Spleen (tissue), 11 donors: ENCODE data around the gene LMF1. TPM values are rescaled to one million over a fixed set of nuclear protein-coding genes. Genes with fewer than 3 reads are reported as not detected.

Experiments used
- DNase-seq: peaks from one replicate; pipeline ENCODE4 v3.0.0-alpha.2; 2020
- H3K27ac ChIP-seq, 8 donors: fragments of 200-600 bp; sonication (generic) in 7 of 8; 1 replicate in 4 of 8; 2 replicates in 4 of 8; pipeline versions ENCODE4 v1.5.0 to v1.8.0; 2016 to 2021; ENCODE audit warnings: inconsistent platforms in 4 of 8, mild to moderate bottlenecking in 4 of 8, moderate library complexity in 1 of 8
- H3K27me3 ChIP-seq, 7 donors: fragments of 200-600 bp; sonication (generic) in 6 of 7; replicated peaks in 1 of 7; 1 replicate in 4 of 7; 2 replicates in 3 of 7; pipeline versions ENCODE4 v1.5.0 to v1.8.0; 2016 to 2021; ENCODE audit warnings: inconsistent platforms in 3 of 7, mild to moderate bottlenecking in 1 of 7
- H3K36me3 ChIP-seq, 6 donors: fragments of 200-600 bp; sonication (generic) in 5 of 6; 1 replicate in 4 of 6; 2 replicates in 2 of 6; pipeline versions ENCODE4 v1.5.0 to v1.8.0; 2016 to 2021; ENCODE audit warnings: inconsistent platforms in 2 of 6
- H3K4me1 ChIP-seq, 6 donors: fragments of 200-600 bp; sonication (generic) in 5 of 6; 1 replicate in 3 of 6; 2 replicates in 3 of 6; pipeline versions ENCODE4 v1.5.0 to v1.8.0; 2016 to 2021; ENCODE audit warnings: inconsistent platforms in 3 of 6
- H3K4me3 ChIP-seq, 8 donors: fragments of 200-600 bp; sonication (generic) in 7 of 8; 1 replicate in 4 of 8; 2 replicates in 4 of 8; pipeline versions ENCODE4 v1.5.0 to v1.8.0; 2016 to 2021; ENCODE audit warnings: inconsistent platforms in 4 of 8, mild to moderate bottlenecking in 4 of 8, moderate library complexity in 2 of 8
- H3K9me3 ChIP-seq, 8 donors: fragments of 200-600 bp; sonication (generic) in 7 of 8; 1 replicate in 4 of 8; 2 replicates in 4 of 8; pipeline versions ENCODE4 v1.5.0 to v1.8.0; 2016 to 2021; ENCODE audit warnings: inconsistent platforms in 4 of 8
- POLR2A ChIP-seq, 3 donors: fragments of 450-650 bp; IDR thresholded peaks; one replicate each; pipeline ENCODE4 v1.5.1; 2017; ENCODE audit warnings: antibody characterized with exemption in 3 of 3, mild to moderate bottlenecking in 1 of 3
- POLR2AphosphoS5 ChIP-seq, 3 donors: sonication (generic); formaldehyde crosslinking; IDR thresholded peaks; one replicate each; pipeline ENCODE4 v1.5.1; 2017; ENCODE audit warnings: antibody characterized with exemption in 3 of 3
- WGBS, 5 donors: extraction: QIAGEN DNeasy Blood & Tissue Kit in 3 of 5; methylation state at CpG; one replicate each; pipeline versions ENCODE4 v1.1.5 to v1.1.7; 2013 to 2018; 5-methylcytosine and 5-hydroxymethylcytosine counted together
- intact Hi-C: fragments of 100-400 bp; cut with DNase I; formaldehyde crosslinking; loops from one replicate; pipeline ENCODE4 v1.15.0; 2023; ENCODE audit warnings: low total_unique reads
- polyA plus RNA-seq, 3 donors: library from polyadenylated mRNA; stranded (reverse); fragments of 200-250 nt; gene quantifications; one replicate each; pipeline ENCODE4 v1.2.1, GENCODE V29; 2013
- total RNA-seq, 7 donors: library from RNA; depleted of rRNA in 3 of 7; stranded (reverse); fragments of >200 nt in 3 of 7; fragmentation: NEBNext Ultra II Directional in 4 of 7; extraction: Animal tissue kit (Norgen Biotek cat#: 25700) in 4 of 7; gene quantifications; one replicate each; pipeline versions ENCODE4 v1.1.0 to v1.2.1, GENCODE V29; 2016 to 2021
- TF ChIP-seq, protein P1 (sequence below), 11 experiments: fragments of 200-600 bp in 7 of 11; fragments of 450-650 bp in 4 of 11; sonication (generic) in 4 of 11; IDR thresholded peaks in 8 of 11; conservative IDR thresholded peaks in 3 of 11; 1 replicate in 7 of 11; 2 replicates in 4 of 11; pipeline versions ENCODE4 v1.4.0 to v1.8.0; 2016 to 2021; ENCODE audit warnings: antibody characterized with exemption in 11 of 11, inconsistent platforms in 4 of 11, mild to moderate bottlenecking in 1 of 11
- donor health status: healthy with polysubstance abuse.
- donor health status: DM: no; HTN: no; CAD: no; lungs with moderate emphysema.
- donor health status: DM: no; HTN: no; CAD: no.
- donor health status: Bipolar disorder and iron deficiency.
- donor health status: healthy.
- donor health status: DM: no; HTN: no; CAD: no.
- donor health status: DM: yes; HTN: yes; CAD: no.

LMF1 gene
- total and polyA plus RNA-seq, 10 donors: 10.4 to 57.6 (median 32.5) TPM

DNA sequence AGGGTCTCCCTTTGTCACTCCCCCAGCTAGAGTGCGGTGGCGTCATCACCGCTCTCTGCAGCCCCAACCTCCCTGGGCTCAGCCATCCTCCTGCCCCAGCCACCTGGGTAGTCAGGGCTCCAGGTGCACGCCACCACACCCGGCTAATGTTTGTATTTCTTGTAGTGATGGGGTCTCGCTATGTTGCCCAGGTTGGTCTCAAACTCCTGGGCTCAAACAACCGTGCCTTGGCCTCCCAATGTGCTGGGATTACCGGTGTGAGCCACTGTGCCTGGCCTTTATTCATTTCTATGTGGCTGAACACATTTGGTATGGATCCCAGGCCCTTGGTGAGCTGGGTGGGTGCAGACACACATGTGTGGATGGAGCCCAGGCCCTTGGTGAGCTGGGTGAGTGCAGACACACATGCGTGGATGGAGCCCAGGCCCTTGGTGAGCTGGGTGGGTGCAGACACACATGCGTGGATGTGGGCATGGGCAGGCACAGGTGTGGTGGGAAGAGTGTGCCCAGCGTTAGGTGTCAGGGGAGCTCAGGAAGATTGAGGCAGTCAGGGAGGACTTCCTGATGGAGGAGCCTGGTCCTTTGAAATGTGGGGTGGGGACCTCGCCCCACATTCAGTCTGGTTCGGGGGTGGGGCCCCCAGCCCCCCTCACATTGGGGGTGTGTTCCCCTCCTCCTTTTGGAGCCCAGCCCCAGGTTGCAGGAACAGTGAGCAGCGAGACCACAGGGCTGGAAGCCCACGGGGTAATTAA is 47.8 kb upstream of the LMF1 start:
- H3K27me3 ChIP-seq: peaks cover 0 to 52% (median 29%) of the 10 kb centered on the region in 7 donors
- H3K4me3 ChIP-seq: no peak overlapping the region
- H3K27ac ChIP-seq: peak overlapping the region in 1 of 8 donors; percentile 13
- no peaks in the 10 kb centered on the region for H3K9me3 ChIP-seq
- no peak for DNase-seq
- no peaks in the 10 kb centered on the region for H3K36me3 ChIP-seq
- TF ChIP-seq, protein P1, sequence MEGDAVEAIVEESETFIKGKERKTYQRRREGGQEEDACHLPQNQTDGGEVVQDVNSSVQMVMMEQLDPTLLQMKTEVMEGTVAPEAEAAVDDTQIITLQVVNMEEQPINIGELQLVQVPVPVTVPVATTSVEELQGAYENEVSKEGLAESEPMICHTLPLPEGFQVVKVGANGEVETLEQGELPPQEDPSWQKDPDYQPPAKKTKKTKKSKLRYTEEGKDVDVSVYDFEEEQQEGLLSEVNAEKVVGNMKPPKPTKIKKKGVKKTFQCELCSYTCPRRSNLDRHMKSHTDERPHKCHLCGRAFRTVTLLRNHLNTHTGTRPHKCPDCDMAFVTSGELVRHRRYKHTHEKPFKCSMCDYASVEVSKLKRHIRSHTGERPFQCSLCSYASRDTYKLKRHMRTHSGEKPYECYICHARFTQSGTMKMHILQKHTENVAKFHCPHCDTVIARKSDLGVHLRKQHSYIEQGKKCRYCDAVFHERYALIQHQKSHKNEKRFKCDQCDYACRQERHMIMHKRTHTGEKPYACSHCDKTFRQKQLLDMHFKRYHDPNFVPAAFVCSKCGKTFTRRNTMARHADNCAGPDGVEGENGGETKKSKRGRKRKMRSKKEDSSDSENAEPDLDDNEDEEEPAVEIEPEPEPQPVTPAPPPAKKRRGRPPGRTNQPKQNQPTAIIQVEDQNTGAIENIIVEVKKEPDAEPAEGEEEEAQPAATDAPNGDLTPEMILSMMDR (IDR thresholded peaks at IDR 0.05 in 8 of 11, conservative IDR thresholded peaks at IDR 0.05 in 3 of 11): no peak
- TF ChIP-seq POLR2A (IDR thresholded peaks at IDR 0.05): no peak
- no peak for TF ChIP-seq POLR2AphosphoS5 (IDR thresholded peaks at IDR 0.05)
- WGBS, 5 donors: 81 to 90% (median 84%) methylated on average over 15 of the region's 15 CpGs
- intact Hi-C loops: no loop called here
- H3K4me1 ChIP-seq: peaks cover 0 to 5% (median 0%) of the 10 kb centered on the region in 6 donors

DNA sequence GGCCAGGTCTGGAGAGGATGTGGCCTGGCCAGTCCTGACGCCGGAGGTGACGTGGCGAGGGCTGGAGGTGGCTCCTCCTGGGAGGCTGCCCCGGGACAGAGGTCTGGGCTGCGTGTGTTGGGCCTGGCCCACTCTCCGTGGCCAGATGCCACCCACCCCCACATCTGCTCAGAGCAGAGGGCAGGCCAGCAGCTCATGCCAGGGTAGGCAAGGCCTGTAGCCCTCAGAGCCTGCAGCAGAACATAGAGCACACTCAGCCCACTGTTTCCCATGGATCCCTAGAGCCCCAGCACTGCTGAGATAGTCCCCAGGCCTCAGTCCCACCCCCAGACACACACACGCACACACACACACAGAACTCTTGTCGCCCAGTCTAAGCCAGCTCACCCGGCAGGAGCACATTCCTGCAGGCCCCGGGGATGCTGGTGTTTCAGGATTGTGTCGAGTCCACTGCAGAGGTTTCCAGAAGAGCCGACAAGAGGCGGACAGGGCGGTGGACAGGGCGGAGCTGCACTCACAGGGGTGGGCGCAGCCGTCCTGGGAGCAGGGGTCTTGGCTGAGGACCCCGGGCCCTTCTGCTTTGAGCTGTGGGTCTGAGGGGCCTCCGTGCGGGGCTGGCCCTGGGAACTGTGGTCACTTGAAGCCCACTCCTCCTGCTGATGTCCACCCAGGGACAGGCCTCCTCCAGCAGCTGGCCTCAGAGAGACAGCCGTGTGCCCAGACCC is 44.1 kb upstream of the LMF1 start:
- no peak overlapping the region for H3K27ac ChIP-seq
- intact Hi-C loops: no loop called here
- TF ChIP-seq, protein P1 (IDR thresholded peaks at IDR 0.05 in 8 of 11, conservative IDR thresholded peaks at IDR 0.05 in 3 of 11): no peak
- TF ChIP-seq POLR2AphosphoS5 (IDR thresholded peaks at IDR 0.05) (no peak), POLR2A (IDR thresholded peaks at IDR 0.05) (no peak)
- 89 to 95% (median 91%) methylated on average over 2 to 22 of the region's 22 CpGs for WGBS, 5 donors
- H3K4me3 ChIP-seq: no peak overlapping the region
- no peaks in the 10 kb centered on the region for H3K9me3 ChIP-seq
- no peaks in the 10 kb centered on the region for H3K4me1 ChIP-seq
- peaks cover 0 to 37% (median 10%) of the 10 kb centered on the region in 7 donors for H3K27me3 ChIP-seq
- DNase-seq: no peak
- H3K36me3 ChIP-seq: no peaks in the 10 kb centered on the region

DNA sequence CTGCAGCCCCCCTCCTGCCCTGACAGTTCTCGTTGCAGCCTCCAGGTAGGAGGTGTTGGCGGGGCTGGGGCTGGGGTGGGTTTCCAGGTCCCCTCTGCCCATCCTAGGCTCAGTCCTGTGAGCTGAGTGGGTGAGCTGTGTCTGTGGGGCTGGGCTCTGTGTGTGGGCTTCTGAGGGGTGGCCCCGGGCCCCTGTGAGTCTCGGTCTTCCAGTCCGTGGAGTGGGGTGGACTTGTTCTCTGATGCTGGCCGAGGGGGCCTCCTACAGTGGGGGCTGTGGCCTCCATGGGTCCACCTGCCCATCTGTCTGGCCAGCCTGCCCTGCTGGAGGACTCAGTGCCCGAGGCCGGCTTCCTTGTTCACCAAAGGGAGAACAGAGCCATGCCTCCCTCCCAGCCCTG is 43.4 kb upstream of the LMF1 start:
- H3K27me3 ChIP-seq: peaks cover 0 to 37% (median 12%) of the 10 kb centered on the region in 7 donors
- no peak overlapping the region for H3K27ac ChIP-seq
- no peak overlapping the region for H3K4me3 ChIP-seq
- TF ChIP-seq POLR2AphosphoS5 (IDR thresholded peaks at IDR 0.05) (no peak), POLR2A (IDR thresholded peaks at IDR 0.05) (no peak)
- TF ChIP-seq, protein P1 (IDR thresholded peaks at IDR 0.05 in 8 of 11, conservative IDR thresholded peaks at IDR 0.05 in 3 of 11): no peak
- intact Hi-C loops: no loop called here
- no peaks in the 10 kb centered on the region for H3K9me3 ChIP-seq
- 66 to 100% (median 85%) methylated on average over 2 to 8 of the region's 8 CpGs for WGBS, 5 donors
- no peaks in the 10 kb centered on the region for H3K36me3 ChIP-seq
- no peak for DNase-seq
- H3K4me1 ChIP-seq: no peaks in the 10 kb centered on the region

DNA sequence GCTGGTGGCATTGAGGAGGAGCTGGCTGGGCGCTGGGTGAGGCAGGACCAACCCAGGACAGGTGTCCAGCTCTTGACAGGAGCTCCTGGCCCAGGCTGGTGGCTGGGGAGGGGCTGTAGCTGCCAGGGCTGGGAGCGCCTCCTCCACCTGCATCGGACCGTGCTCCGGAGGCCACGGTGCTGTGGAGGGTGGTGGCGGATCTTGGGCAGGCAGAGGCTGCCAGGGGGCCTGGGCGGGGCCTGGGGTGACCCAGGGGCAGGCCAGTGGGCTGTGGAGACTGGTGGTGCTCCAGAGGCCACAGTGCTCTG is 42.8 kb upstream of the LMF1 start:
- Histone ChIP-seq H3K36me3 (no peaks in the 10 kb centered on the region), H3K27ac (no peak overlapping the region), H3K9me3 (no peaks in the 10 kb centered on the region), H3K27me3 (peaks cover 0 to 40% (median 12%) of the 10 kb centered on the region in 7 donors), H3K4me3 (no peak overlapping the region), H3K4me1 (no peaks in the 10 kb centered on the region)
- no peak for DNase-seq
- WGBS, 5 donors: 76 to 88% (median 77%) methylated on average over 3 to 8 of the region's 8 CpGs
- intact Hi-C loops: no loop called here
- TF ChIP-seq POLR2A (IDR thresholded peaks at IDR 0.05) (no peak), POLR2AphosphoS5 (IDR thresholded peaks at IDR 0.05) (no peak)
- TF ChIP-seq, protein P1 (IDR thresholded peaks at IDR 0.05 in 8 of 11, conservative IDR thresholded peaks at IDR 0.05 in 3 of 11): no peak
